ENCODE data around the gene CORT.
A peak's percentile ranks its signal among the peaks of the same experiment; 100 is the strongest.
"Not testable (repeated sequence)": the region's sequence is repeated elsewhere in the genome, so short reads cannot be mapped to it uniquely, and the experiment has no call there.

CORT gene, protein sequence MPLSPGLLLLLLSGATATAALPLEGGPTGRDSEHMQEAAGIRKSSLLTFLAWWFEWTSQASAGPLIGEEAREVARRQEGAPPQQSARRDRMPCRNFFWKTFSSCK

DNA sequence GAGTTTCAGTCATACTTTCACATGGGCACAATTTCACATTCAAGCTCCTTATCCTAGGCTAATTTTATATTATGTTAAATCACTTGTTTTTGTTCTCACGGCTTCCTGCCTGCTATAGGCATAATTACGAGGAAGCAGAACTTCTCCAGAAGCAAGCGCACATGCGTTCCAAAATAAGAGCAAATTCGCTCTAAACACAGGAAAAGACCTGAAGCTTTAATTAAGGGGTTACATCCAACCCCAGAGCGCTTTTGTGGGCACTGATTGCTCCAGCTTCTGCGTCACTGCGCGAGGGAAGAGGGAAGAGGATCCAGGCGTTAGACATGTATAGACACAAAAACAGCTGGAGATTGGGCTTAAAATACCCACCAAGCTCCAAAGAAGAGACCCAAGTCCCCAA is at the start of gene CORT:
Gene CORT, plus strand, starts transcription at position 281 of the 400 bp plus-strand sequence. CDS start 193 bp downstream, outside the sequence.
- DNase-seq: no peak

GRCh38 chr1:10401281-10401680 is 48.5 kb upstream of the CORT start:
- no peak for DNase-seq

GRCh38 chr1:10402729-10403274 is 47.0 kb upstream of the CORT start:
- no peak for DNase-seq

DNA sequence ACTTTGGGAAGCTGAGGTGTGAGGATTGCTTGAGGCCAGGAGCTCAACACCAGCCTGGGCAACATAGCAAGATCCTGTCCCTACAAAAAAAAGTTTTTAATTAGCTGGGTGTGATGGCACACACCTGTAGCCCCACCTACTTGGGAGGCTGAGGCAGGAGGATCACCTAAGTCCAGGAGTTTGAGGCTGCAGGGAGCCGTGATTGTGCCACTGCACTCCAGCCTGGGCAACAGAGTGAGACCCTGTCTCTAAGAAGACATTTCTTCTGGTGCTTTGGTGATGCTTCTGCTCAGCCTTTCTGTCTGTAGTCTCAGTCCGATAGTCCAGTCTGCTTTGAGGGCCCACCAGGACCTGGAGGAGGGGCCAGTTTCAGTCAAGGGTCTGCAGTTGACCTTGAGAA is 42.6 kb upstream of the CORT start:
- DNase-seq: no peak

- DNase-seq: peak; percentile 95
Measured at GRCh38 chr1:10415211-10415930, 34.5 kb upstream of the CORT start.

DNA sequence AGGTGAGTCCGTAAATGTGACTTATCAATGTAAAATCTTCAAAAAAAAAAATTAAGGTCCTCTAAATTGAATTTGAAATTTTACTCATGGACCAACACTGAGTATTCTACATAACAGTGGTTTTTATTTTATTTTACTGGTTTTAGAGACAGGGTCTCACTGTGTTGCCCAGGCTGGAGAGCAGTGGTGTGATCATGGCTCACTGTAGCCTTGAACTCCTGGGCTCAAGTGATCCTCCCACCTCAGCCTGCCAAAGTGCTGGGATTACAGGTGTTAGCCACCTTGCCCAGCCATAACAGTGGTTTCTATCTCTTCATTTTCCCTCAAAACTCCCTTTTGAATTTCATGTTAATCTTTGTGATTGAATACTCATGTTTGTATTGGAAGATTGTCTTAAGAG is 33.9 kb upstream of the CORT start:
- DNase-seq: not testable (repeated sequence)

DNA sequence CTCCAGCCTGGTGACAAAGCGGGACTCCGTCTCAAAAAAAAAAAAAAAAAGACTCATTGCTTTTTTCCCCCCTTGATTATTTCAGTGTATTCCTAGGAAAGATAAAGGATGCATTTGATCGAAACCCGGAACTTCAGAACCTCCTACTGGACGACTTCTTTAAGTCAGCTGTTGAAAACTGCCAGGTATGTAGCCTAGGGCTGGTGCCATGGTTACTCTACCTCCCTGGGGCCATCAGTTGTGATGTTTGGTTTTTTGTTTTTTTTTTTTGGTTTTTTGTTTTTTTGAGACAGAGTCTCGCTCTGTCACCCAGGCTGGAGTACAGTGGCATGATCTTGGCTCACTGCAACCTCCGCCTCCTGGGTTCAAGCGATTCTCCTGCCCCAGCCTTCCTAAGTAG is 31.1 kb upstream of the CORT start:
- not testable (repeated sequence) for DNase-seq

- DNase-seq: no peak
Measured at GRCh38 chr1:10419351-10419750, 30.5 kb upstream of the CORT start.

DNA sequence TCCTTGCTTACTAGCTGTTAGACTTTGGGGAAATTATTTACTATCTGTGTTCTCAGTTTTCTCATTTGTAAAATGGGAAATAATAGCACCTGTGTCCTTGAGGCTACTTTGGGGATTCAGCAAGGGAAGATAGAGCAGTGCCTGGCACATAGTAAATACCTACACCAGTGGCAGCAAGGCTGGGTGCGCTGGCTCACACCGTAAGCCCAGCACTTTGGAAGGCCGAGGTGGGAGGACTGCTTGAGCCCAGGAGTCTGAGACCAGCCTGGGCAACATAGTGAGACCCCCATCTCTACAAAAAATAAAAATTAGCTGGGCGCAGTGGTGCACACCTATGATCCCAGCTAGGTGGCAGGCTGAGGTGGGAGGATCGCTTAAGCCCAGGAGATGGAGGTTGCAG is 28.2 kb upstream of the CORT start:
- no peak for DNase-seq

DNA sequence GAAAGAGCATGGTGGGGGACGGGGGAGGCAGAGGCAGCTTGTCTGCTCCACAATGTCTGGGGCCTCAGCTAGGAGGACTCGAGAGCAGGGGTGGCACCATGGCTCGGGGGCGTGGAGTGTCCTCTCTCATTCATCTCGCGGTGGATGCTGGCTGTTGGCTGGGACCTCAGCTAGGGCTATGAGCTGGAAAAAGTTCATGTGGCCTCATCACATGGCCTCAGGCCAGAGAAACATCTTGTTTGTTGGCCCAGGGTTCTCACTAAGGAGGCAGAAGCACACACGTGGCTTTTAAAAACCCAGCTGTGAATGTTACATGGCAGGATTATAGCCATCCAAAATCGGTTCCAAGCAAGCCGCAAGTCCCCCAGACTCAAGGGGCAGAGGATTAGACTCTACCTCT is 25.8 kb upstream of the CORT start:
- DNase-seq: no peak

- DNase-seq: no peak
Measured at GRCh38 chr1:10424651-10425050, 25.2 kb upstream of the CORT start.

DNA sequence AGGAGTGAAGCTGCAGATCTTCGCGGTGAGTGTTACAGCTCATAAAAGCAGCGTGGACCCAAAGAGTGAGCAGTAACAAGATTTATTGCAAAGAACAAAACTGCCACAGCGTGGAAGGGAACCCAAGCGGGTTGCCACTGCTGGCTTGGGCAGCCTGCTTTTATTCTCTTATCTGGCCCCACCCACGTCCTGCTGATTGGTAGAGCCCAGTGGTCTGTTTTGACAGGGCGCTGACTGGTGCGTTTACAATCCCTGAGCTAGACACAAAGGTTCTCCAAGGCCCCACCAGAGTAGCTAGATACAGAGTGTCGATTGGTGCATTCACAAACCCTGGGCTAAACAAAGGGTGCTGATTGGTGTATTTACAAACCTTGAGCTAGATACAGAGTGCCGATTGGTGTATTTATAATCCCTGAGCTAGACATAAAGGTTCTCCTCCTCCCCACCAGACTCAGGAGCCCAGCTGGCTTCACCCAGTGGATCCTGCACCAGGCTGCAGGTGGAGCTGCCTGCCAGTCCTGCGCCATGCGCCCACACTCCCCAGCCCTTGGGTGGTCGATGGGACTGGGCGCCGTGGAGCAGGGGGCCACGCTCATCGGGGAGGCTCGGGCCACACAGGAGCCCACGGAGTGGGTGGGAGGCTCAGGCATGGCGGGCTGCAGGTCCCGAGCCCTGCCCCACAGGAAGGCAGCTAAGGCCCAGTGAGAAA is 23.9 kb upstream of the CORT start:
- peak; percentile 43 for DNase-seq

DNA sequence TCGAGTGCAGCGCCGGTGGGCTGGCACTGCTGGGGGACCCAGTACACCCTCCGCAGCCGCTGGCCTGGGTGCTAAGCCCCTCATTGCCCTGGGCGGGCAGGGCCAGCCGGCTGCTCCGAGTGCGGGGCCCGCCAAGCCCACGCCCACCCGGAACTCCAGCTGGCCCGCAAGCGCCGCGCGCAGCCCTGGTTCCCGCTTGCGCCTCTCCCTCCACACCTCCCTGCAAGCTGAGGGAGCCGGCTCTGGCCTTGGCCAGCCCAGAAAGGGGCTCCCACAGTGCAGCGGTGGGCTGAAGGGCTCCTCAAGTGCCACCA is 23.3 kb upstream of the CORT start:
- DNase-seq: not testable (repeated sequence)

DNA sequence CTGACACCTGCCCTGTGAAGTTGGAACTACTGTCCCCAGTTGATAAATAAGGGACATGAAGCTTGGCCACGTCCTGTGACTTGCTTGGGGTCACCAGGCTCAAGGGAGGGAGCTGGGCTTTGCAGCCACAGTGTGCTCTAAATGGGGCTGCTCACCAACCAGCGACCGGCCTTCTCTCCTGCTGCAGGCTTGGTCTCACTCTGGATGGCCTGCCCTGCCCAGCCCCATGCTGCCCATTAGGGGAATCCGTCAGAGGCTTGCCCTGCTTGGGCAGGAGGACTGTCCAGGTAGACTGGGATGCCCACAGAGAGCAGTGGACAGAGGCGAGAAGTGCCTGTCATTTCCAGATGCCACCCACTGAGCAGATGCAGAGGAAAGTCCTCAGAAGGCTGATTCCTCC is 20.8 kb upstream of the CORT start:
- no peak for DNase-seq

GRCh38 chr1:10429868-10430215 is 20.0 kb upstream of the CORT start:
- peak; percentile 49 for DNase-seq

- peak; percentile 96 for DNase-seq
Measured at GRCh38 chr1:10430216-10431069, 19.4 kb upstream of the CORT start, which contains the start of gene CENPS. TSS of gene CENPS (plus strand) at chr1:10430433. CDS start at chr1:10430518, 85 bp downstream.

DNA sequence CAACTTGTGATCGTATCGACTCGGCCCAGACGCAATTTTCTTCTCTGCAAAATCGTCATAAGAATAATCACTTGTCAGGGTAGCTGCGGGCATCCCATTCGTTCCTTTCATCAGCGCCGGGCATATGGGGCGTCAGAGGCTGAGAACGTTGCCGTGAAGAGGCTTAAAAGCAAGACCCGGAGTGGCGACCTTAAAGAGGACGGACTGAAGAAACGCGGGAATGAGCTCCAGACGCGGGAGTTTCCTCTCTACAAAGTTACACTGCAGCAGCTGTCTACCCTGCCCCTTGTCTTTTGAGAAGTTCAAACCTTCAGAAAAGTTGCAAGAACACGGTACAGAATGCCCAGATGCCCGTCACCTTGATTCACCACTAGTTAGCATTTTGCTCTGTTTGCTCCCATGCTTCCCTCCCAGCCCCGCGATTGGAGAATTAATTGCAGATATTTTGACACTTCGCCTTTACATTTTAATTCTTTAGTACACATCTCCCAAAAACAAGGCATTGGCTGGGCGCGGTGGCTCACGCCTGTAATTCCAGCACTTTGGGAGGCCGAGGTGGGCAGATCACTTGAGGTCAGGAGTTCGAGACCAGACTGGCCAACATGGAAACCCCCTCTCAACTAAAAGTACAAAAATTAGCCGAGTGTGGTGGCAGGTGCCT is 18.6 kb upstream of the CORT start:
- DNase-seq: peak; percentile 67

DNA sequence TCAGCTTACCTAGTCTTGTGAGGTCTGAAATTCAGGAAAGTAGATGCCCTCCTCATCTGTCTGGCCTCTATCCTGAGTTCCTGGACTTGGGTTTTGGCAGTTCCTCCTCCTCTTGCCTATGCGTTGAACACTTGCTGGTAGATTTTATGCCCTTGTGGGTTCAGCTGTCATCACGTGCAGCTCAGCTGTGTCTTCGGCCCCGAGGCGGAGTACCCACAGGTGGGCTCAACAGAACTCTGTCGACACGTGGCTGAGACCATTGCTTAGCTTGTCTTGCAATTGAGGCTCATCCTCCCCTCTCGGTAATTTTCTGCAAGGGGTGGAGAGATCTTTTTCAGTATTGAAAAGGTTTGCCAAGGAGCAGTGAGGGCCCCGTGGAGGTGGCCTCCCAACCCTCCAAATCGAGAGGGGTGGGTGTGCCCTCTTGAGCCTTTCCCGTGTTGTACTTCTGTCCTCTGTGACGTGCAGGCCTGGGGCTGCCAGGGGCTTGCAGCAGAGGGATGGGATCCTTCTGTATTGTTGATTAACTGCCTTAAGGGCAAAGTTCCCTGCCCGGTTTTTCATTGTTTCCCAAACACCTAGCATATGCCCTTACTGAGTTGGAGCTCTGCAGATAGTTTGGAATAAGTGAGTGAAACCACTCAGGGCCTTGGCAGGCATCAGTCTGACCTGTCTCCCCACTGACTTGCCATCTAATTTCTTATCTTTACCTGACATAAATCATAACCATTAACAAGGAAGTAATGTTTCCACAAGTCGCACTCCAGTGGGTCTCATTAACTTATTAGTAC is 16.7 kb upstream of the CORT start:
- DNase-seq: no peak

DNA sequence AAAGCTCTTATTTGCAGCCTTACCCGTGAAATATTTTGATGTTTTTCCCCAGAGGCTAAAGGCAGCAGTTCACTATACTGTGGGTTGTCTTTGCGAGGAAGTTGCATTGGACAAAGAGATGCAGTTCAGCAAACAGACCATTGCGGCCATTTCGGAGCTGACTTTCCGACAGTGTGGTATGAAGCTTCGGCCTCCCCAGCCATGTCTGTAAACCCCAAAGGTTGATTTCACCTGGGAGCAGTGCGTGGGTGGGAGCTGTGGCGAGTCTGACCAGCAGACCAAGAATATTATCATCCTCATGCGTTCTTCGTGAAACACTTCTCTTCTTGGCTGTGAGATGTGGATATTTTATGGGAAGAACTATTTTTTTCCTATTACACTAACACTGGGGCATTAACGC is 16.0 kb upstream of the CORT start:
- DNase-seq: no peak

DNA sequence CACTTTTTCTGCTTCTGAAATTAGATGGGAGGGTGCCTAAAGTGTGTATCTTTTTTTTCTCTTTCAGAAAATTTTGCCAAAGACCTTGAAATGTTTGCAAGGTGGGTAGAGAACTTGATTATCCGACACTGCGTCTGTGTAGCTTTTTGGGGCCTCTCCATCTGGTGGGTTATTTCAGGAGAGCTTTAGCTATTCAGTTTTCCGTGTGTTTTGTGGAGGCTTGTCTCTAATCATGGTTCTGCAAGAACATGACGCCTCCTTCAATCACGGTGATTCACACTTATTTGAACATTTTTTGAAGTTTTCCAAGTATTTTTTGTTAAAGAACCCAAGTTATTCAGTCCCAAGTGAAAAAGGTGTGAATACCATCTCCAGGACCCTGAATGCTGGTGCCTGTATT is 15.2 kb upstream of the CORT start:
- no peak for DNase-seq

- no peak for DNase-seq
Measured at GRCh38 chr1:10437052-10437451, 12.8 kb upstream of the CORT start.

DNA sequence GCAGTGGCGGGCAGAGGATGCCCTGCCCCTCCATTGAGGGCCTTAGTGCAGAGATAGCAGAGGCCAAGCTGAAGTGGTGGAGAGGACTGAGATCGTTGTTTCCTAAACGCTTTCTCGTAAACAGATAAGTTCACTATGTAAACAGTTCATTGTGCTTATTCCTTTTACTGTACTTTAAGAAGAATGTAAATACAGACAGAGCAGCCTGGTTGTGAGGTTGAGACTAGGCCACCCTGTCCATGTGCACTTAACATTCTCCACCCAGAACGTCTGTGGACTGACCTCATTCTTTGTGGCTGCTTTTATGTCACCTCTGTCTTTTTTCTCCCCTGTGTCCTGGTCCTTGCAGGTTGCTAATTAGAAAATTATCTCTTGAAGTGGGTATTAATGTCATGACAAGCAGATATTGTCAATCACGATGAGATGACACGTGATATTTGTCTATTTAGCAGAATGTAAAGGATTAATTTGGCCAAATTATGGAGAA is 11.1 kb upstream of the CORT start:
- DNase-seq: no peak

All from hematopoietic multipotent progenitor cell treated with erythropoietin and hydrocortisone succinate and interleukin-3 and kit ligand, for 4 days (in vitro differentiated cells).